H1 (cell line): ENCODE measurements around the gene FBXO38. TPM values are rescaled to one million over a fixed set of nuclear protein-coding genes. Genes with fewer than 3 reads are reported as not detected.

Experiments used
- CTCF ChIA-PET: fragments of 300-600 bp; sonication (Branson Sonifier 250); formaldehyde crosslinking; loops from one replicate; lab custom pipeline; 2021; ENCODE audit not compliant: partially characterized antibody; lab: Charles Lee
- POLR2A ChIA-PET: fragments of 300-600 bp; sonication (Branson Sonifier 250); formaldehyde crosslinking; loops from one replicate; lab custom pipeline; 2021; ENCODE audit warnings: inconsistent platforms; ENCODE audit not compliant: partially characterized antibody; lab: Charles Lee
- DNase-seq, 2 experiments: peaks; one replicate each; pipeline versions ENCODE4 v3.0.0 to v3.0.0-alpha.2; 2010 to 2022; ENCODE audit warnings: low spot score in 2 of 2, low read depth in 1 of 2, mixed read lengths in 1 of 2
- FAIRE-seq: peaks from 2 replicates; lab custom pipeline; 2011; peaks lifted over from hg19 to GRCh38; lab: Jason Lieb, UNC
- H2AFZ ChIP-seq: 2 replicates; pipeline ENCODE4 v1.8.1; 2012; ENCODE audit warnings: low read length, inconsistent platforms
- H2AK5ac ChIP-seq: 2 replicates; pipeline ENCODE4 v1.6.1; 2013; ENCODE audit warnings: low read depth, low read length
- H2BK120ac ChIP-seq: replicated peaks from 2 replicates; pipeline ENCODE3; 2013; ENCODE audit warnings: low read depth, low read length, inconsistent platforms
- H2BK12ac ChIP-seq: 2 replicates; pipeline ENCODE4 v1.6.1; 2013; ENCODE audit warnings: low read depth, low read length
- H2BK15ac ChIP-seq: 2 replicates; pipeline ENCODE4 v1.6.1; 2013; ENCODE audit warnings: low read length
- H2BK20ac ChIP-seq: 2 replicates; pipeline ENCODE4 v1.6.1; 2013; ENCODE audit warnings: low read length
- H2BK5ac ChIP-seq: 2 replicates; pipeline ENCODE4 v1.6.1; 2013; ENCODE audit warnings: low read depth, low read length
- H3K14ac ChIP-seq: 2 replicates; pipeline ENCODE4 v1.6.1; 2013; ENCODE audit warnings: inconsistent platforms; ENCODE audit not compliant: insufficient read length
- H3K18ac ChIP-seq: 2 replicates; pipeline ENCODE4 v1.6.1; 2013; ENCODE audit warnings: low read length; ENCODE audit errors: extremely low read depth
- H3K23ac ChIP-seq: 2 replicates; pipeline ENCODE4 v1.6.1; 2013; ENCODE audit warnings: inconsistent platforms; ENCODE audit not compliant: insufficient read length
- H3K23me2 ChIP-seq: 2 replicates; pipeline ENCODE4 v1.6.1; 2013; ENCODE audit warnings: low read depth, low read length
- H3K27ac ChIP-seq: 2 replicates; pipeline ENCODE4 v1.6.1; 2011; ENCODE audit warnings: low read depth, low read length, inconsistent platforms
- H3K27me3 ChIP-seq, 4 experiments: replicated peaks in 1 of 4; 1 replicate in 1 of 4; 2 replicates in 3 of 4; pipeline versions ENCODE4 v1.6.1 to v1.8.1; 2011 to 2013; ENCODE audit warnings: low read length in 3 of 4, mild to moderate bottlenecking in 3 of 4, inconsistent platforms in 2 of 4, mixed read lengths in 2 of 4, moderate library complexity in 1 of 4; ENCODE audit not compliant: control insufficient read depth in 3 of 4, insufficient read depth in 3 of 4; ENCODE audit errors: extremely low read depth in 1 of 4
- H3K36me3 ChIP-seq, 4 experiments: 2 replicates each; pipeline versions ENCODE4 v1.6.1 to v1.8.1; 2011 to 2013; ENCODE audit warnings: mild to moderate bottlenecking in 4 of 4, low read length in 3 of 4, moderate library complexity in 2 of 4, control low read depth in 1 of 4, inconsistent platforms in 1 of 4; ENCODE audit not compliant: insufficient read depth in 4 of 4, control insufficient read depth in 2 of 4
- H3K4ac ChIP-seq: replicated peaks from 2 replicates; pipeline ENCODE3; 2013; ENCODE audit warnings: low read length, low read depth, mixed read lengths, inconsistent platforms; ENCODE audit not compliant: insufficient read length
- H3K4me1 ChIP-seq, 4 experiments: replicated peaks in 1 of 4; 1 replicate in 1 of 4; 2 replicates in 3 of 4; pipeline versions ENCODE4 v1.6.1 to v1.8.1; 2011 to 2013; ENCODE audit warnings: low read length in 3 of 4, inconsistent platforms in 2 of 4, mixed read lengths in 1 of 4; ENCODE audit not compliant: insufficient read depth in 4 of 4, control insufficient read depth in 3 of 4
- H3K4me2 ChIP-seq, 2 experiments: 2 replicates each; pipeline versions ENCODE4 v1.6.1 to v1.8.1; 2011 to 2013; ENCODE audit warnings: low read depth in 2 of 2, low read length in 2 of 2, control low read depth in 1 of 2, inconsistent platforms in 1 of 2, mild to moderate bottlenecking in 1 of 2; ENCODE audit not compliant: insufficient read depth in 1 of 2
- H3K4me3 ChIP-seq, 4 experiments: fragments of 200-600, 300-600 bp in 1 of 4; sonication (generic), shearing (Covaris generic), sonication (Bioruptor Twin) in 1 of 4; 2 replicates each; pipeline versions ENCODE4 v1.5.1 to v1.8.1; 2011 to 2016; ENCODE audit warnings: low read length in 4 of 4, low read depth in 3 of 4, control low read depth in 2 of 4, inconsistent platforms in 2 of 4, mild to moderate bottlenecking in 2 of 4, mixed read lengths in 1 of 4, moderate library complexity in 1 of 4; ENCODE audit not compliant: insufficient read depth in 2 of 4; ENCODE audit errors: extremely low read depth in 1 of 4
- H3K56ac ChIP-seq: replicated peaks from 2 replicates; pipeline ENCODE3; 2013; ENCODE audit warnings: low read depth, mild to moderate bottlenecking, mixed read lengths, low read length, inconsistent platforms; ENCODE audit not compliant: insufficient read length
- H3K79me1 ChIP-seq: 2 replicates; pipeline ENCODE4 v1.6.1; 2013; ENCODE audit warnings: low read depth, low read length, control low read depth
- H3K79me2 ChIP-seq, 2 experiments: 2 replicates each; pipeline versions ENCODE4 v1.6.1 to v1.8.1; 2012 to 2013; ENCODE audit warnings: low read length in 2 of 2, mild to moderate bottlenecking in 2 of 2, inconsistent platforms in 1 of 2; ENCODE audit not compliant: insufficient read depth in 2 of 2, control insufficient read depth in 1 of 2
- H3K9ac ChIP-seq, 4 experiments: replicated peaks in 1 of 4; 1 replicate in 1 of 4; 2 replicates in 3 of 4; pipeline versions ENCODE4 v1.6.1 to v1.8.1; 2011 to 2013; ENCODE audit warnings: low read depth in 3 of 4, low read length in 3 of 4, control low read depth in 2 of 4, mild to moderate bottlenecking in 2 of 4, moderate library complexity in 2 of 4, inconsistent platforms in 1 of 4; ENCODE audit errors: extremely low read depth in 1 of 4
- H3K9me3 ChIP-seq, 2 experiments: 2 replicates each; pipeline versions ENCODE4 v1.6.1 to v1.8.1; 2012 to 2013; ENCODE audit warnings: mild to moderate bottlenecking in 2 of 2, moderate library complexity in 2 of 2, control low read depth in 1 of 2, inconsistent platforms in 1 of 2, low read depth in 1 of 2, low read length in 1 of 2, mixed read lengths in 1 of 2; ENCODE audit not compliant: insufficient read depth in 2 of 2
- H4K20me1 ChIP-seq, 2 experiments: replicated peaks in 1 of 2; 2 replicates each; pipeline versions ENCODE3 to v1.8.1; 2011 to 2013; ENCODE audit warnings: inconsistent platforms in 2 of 2, low read length in 2 of 2, mild to moderate bottlenecking in 1 of 2; ENCODE audit not compliant: insufficient read depth in 2 of 2, control insufficient read depth in 1 of 2
- H4K5ac ChIP-seq: 2 replicates; pipeline ENCODE4 v1.6.1; 2013; ENCODE audit warnings: low read length, low read depth, mixed read lengths, inconsistent platforms; ENCODE audit not compliant: insufficient read length
- H4K8ac ChIP-seq: 2 replicates; pipeline ENCODE4 v1.8.0; 2013; ENCODE audit warnings: mild to moderate bottlenecking, moderate library complexity, low read length, inconsistent platforms; ENCODE audit not compliant: insufficient read depth; ENCODE audit errors: extremely low read depth
- H4K91ac ChIP-seq: replicated peaks from 2 replicates; pipeline ENCODE3; 2013; ENCODE audit warnings: low read length, mixed read lengths, inconsistent platforms; ENCODE audit not compliant: insufficient read length
- BRCA1 ChIP-seq: IDR thresholded peaks from 2 replicates; pipeline ENCODE4 v1.6.1; 2012; ENCODE audit warnings: low read depth, low read length, improper control_type of control experiment
- CEBPB ChIP-seq: IDR thresholded peaks from 2 replicates; pipeline ENCODE4 v1.6.1; 2012; ENCODE audit warnings: low read depth, low read length
- CREB1 ChIP-seq: IDR thresholded peaks from 2 replicates; pipeline ENCODE4 v1.6.1; 2012; ENCODE audit warnings: inconsistent platforms
- POU5F1 ChIP-seq: IDR thresholded peaks from 2 replicates; pipeline ENCODE4 v1.6.1; 2011; ENCODE audit warnings: low read depth, mild to moderate bottlenecking, low read length, moderate library complexity
- RNF2 ChIP-seq: fragments of 200-900, 300-1000 bp; sonication (generic); IDR thresholded peaks from 2 replicates; pipeline ENCODE4 v1.7.1; 2016; ENCODE audit warnings: borderline replicate concordance, low read depth, mild to moderate bottlenecking, antibody characterized with exemption, low read length; ENCODE audit not compliant: poor library complexity, severe bottlenecking; ENCODE audit errors: missing control alignments
- SIRT6 ChIP-seq: IDR thresholded peaks from one replicate; pipeline ENCODE4 v1.7.1; 2012; ENCODE audit warnings: low read length, inconsistent platforms
- SP4 ChIP-seq: IDR thresholded peaks from 2 replicates; pipeline ENCODE4 v1.6.1; 2012; ENCODE audit warnings: low read length, inconsistent platforms
- YY1 ChIP-seq: IDR thresholded peaks from 2 replicates; pipeline ENCODE4 v1.6.1; 2011; ENCODE audit warnings: low read depth, mild to moderate bottlenecking, low read length
- WGBS, 2 experiments: shearing (Covaris generic) in 1 of 2; methylation state at CpG; one replicate each; pipeline versions ENCODE4 v1.1.6 to v1.1.7; 2013 to 2015; ENCODE audit warnings: low lambda C conversion rate in 2 of 2, mixed read lengths in 2 of 2, inconsistent platforms in 1 of 2, low coverage in 1 of 2, missing lambda C conversion rate in 1 of 2; ENCODE audit not compliant: insufficient replicate concordance in 2 of 2, insufficient coverage in 1 of 2, insufficient read length in 1 of 2; ENCODE audit errors: extremely low coverage in 1 of 2, missing lambda C conversion rate in 1 of 2; 5-methylcytosine and 5-hydroxymethylcytosine counted together
- polyA plus RNA-seq, 7 experiments: library from polyadenylated mRNA; depleted of rRNA in 3 of 7; stranded (reverse) in 5 of 7; unstranded in 2 of 7; fragments of >200 nt in 5 of 7; fragments of 200-250 nt in 2 of 7; gene quantifications; 1 replicate in 5 of 7; 2 replicates in 1 of 7; 4 replicates in 1 of 7; pipeline versions ENCODE4 v1.2.1 to v1.2.3, GENCODE V29; 2011 to 2013; ENCODE audit warnings: missing spikeins in 2 of 7, mixed read lengths in 2 of 7
- total RNA-seq: library from RNA; stranded (reverse); fragmentation: NEBNext Ultra II Directional; extraction: Animal tissue kit (Norgen Biotek cat#: 25700); gene quantifications from 2 replicates; pipeline ENCODE4 v1.2.1, GENCODE V29; 2021
- TF ChIP-seq, protein P1 (sequence below): IDR thresholded peaks from 2 replicates; pipeline ENCODE4 v1.6.1; 2012; ENCODE audit warnings: inconsistent platforms

The FBXO38 gene
- total and polyA plus RNA-seq, 2 of the 8 experiments (the other 6 are each of a cell fraction or from before 2014, with no cell fraction given) = 9.1 to 34.3 TPM

DNA sequence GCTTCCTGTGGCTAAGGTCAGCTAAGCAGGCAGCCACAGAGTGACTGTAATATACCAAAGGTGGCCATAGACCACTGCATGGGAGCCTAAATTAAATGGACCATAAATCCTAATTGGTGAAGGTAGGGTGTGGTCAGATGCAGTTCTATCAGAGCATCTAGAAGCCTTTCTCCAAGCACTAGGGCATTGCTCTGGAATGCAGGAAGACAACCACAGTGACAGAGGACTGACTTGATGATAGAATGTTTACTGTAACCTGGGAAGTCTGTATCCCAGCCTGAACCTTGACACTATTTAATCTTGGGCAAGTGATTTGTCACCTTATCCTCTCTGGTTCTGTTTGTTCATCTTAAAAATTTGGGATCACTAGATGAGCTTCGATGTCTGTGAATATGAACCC, 2.3 kb downstream of the FBXO38 start:
- Histone ChIP-seq H4K91ac (no peak overlapping the region), H3K36me3 (peaks cover 0 to 3% (median 0%) of the 10 kb centered on the region in 4 experiments; a peak in 1 of 8 replicates), H3K79me1 (peaks cover 10% of the 10 kb centered on the region; the same call in 1 of the 2 replicates), H2BK15ac (no peak overlapping the region), H3K23me2 (peaks cover 6% of the 10 kb centered on the region), H2BK5ac (no peak overlapping the region), H2BK20ac (no peak overlapping the region), H2BK120ac (no peak overlapping the region), H3K79me2 (peaks cover 0 to 67% of the 10 kb centered on the region in 2 experiments; a peak in 3 of 4 replicates), H2AK5ac (no peak overlapping the region), H4K8ac (no peak overlapping the region), H3K4ac (no peak overlapping the region), H3K4me2 (peak overlapping the region in 1 of 2 experiments; percentile 12; a peak in 1 of 4 replicates), H3K27me3 (no peaks in the 10 kb centered on the region), H4K20me1 (peaks cover 0 to 5% of the 10 kb centered on the region in 2 experiments), H3K9me3 (no peaks in the 10 kb centered on the region), H3K23ac (no peak overlapping the region), H3K27ac (no peak overlapping the region), H3K4me3 (no peak overlapping the region), H3K56ac (no peak overlapping the region), H4K5ac (no peak overlapping the region), H2AFZ (no peak overlapping the region), H3K18ac (no peak overlapping the region), H3K14ac (no peak overlapping the region), H3K4me1 (peaks cover 0 to 3% (median 0%) of the 10 kb centered on the region in 4 experiments; a peak in 4 of 7 replicates), H3K9ac (no peak overlapping the region; a peak in 2 of 7 replicates), H2BK12ac (no peak overlapping the region)
- POLR2A ChIA-PET = interaction anchor here (1.4 kb wide), 1 partner anchor 12 kb away, joined by 8 read pairs; no protein-coding TSS in a partner anchor
- WGBS, 2 experiments = 100% methylated on average over 1 of the region's 1 CpG; no CpG with 5 or more reads in 1 of the 2 experiments
- CTCF ChIA-PET = interaction anchor here (1.0 to 3.5 kb wide), 2 partner anchors 11 to 13 kb away, joined by 3 to 14 read pairs; no protein-coding TSS in a partner anchor
- TF ChIP-seq YY1 = no peak
- no peak for TF ChIP-seq SP4
- TF ChIP-seq SIRT6 = no peak
- TF ChIP-seq CEBPB = no peak
- TF ChIP-seq RNF2 = no peak
- TF ChIP-seq POU5F1 = no peak
- TF ChIP-seq, protein P1, sequence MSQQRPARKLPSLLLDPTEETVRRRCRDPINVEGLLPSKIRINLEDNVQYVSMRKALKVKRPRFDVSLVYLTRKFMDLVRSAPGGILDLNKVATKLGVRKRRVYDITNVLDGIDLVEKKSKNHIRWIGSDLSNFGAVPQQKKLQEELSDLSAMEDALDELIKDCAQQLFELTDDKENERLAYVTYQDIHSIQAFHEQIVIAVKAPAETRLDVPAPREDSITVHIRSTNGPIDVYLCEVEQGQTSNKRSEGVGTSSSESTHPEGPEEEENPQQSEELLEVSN = no peak
- TF ChIP-seq BRCA1 = no peak
- no peak for TF ChIP-seq CREB1
- DNase-seq (no peak), FAIRE-seq (no peak)
